ENCODE data around the gene LDHD. TPM values are rescaled to one million over a fixed set of nuclear protein-coding genes. Genes with fewer than 3 reads are reported as not detected.

LDHD gene
- total and polyA plus RNA-seq, 9 of the 15 experiments (the other 6 are each of a cell fraction or from before 2014, with no cell fraction given) = 0.19 to 0.86 (median 0.54) TPM; not detected in 3

- TF ChIP-seq REST (IDR thresholded peaks at IDR 0.05; ENCODE audit: borderline replicate concordance) (no peak), REST (CRISPR knock-in tag; IDR thresholded peaks at IDR 0.05; ENCODE audit: low read depth) (0 out of 2 replicates have a peak, but pooled peaks have one; percentile 32), TAF9B (IDR thresholded peaks at IDR 0.05; ENCODE audit: partially characterized antibody) (peak; percentile 12), RBM25 (IDR thresholded peaks at IDR 0.05; ENCODE audit: low read depth, low read length, severe bottlenecking) (no peak), STAT5B (CRISPR knock-in tag; IDR thresholded peaks at IDR 0.05) (no peak), RBBP5 (IDR thresholded peaks at IDR 0.05; ENCODE audit: borderline replicate concordance, insufficient read depth, low read length, poor library complexity, severe bottlenecking) (peak; percentile 66), MYNN (IDR thresholded peaks at IDR 0.05) (peak; percentile 78; the same call in 1 of the 2 replicates), MYNN (CRISPR knock-in tag; IDR thresholded peaks at IDR 0.05) (no peak), ETV1 (tag; conservative IDR thresholded peaks at IDR 0.05; ENCODE audit: low read depth) (peak; percentile 97), NFRKB (IDR thresholded peaks at IDR 0.05; ENCODE audit: low read depth) (0 out of 2 replicates have a peak, but pooled peaks have one; percentile 49), MCM2 (IDR thresholded peaks at IDR 0.05; ENCODE audit: low read depth) (no peak), TEAD4 (IDR thresholded peaks at IDR 0.05; ENCODE audit: low read length) (peak; percentile 63; the same call in 1 of the 2 replicates), TEAD4 (CRISPR knock-in tag; IDR thresholded peaks at IDR 0.05; ENCODE audit: borderline replicate concordance) (no peak), CBFA2T3 (IDR thresholded peaks at IDR 0.05) (peak; percentile 68), ILK (tag; IDR thresholded peaks at IDR 0.05; ENCODE audit: borderline replicate concordance, low read depth) (no peak), KLF13 (tag; IDR thresholded peaks at IDR 0.05; ENCODE audit: borderline replicate concordance, low read depth) (no peak), ATF4 (CRISPR knock-in tag; IDR thresholded peaks at IDR 0.05) (peak; percentile 21; the same call in 1 of the 2 replicates), PYGO2 (tag; IDR thresholded peaks at IDR 0.05) (no peak), ATF7 (IDR thresholded peaks at IDR 0.05) (peak; percentile 44; the same call in 1 of the 2 replicates), ZNF174 (CRISPR knock-in tag; IDR thresholded peaks at IDR 0.05) (0 out of 2 replicates have a peak, but pooled peaks have one; percentile 19), TBL1XR1 (IDR thresholded peaks at IDR 0.05; ENCODE audit: low read length in 2 of 2) (peak in 1 of 2 experiments; percentile 21; a peak in 1 of 4 replicates)
These were observed 41.5 kb downstream of the LDHD start (continued) for GRCh38 chr16:75074920-75075687.
